ENCODE data around the gene NDRG4. TPM values are rescaled to one million over a fixed set of nuclear protein-coding genes. Genes with fewer than 3 reads are reported as not detected.
A peak's percentile ranks its signal among the peaks of the same experiment; 100 is the strongest.
"Not testable (repeated sequence)": the region's sequence is repeated elsewhere in the genome, so short reads cannot be mapped to it uniquely, and the experiment has no call there.

Gene NDRG4
- polyA plus RNA-seq, 6 donors from 2014 or later: 0.17 to 0.79 (median 0.27) TPM; not detected in 3

DNA sequence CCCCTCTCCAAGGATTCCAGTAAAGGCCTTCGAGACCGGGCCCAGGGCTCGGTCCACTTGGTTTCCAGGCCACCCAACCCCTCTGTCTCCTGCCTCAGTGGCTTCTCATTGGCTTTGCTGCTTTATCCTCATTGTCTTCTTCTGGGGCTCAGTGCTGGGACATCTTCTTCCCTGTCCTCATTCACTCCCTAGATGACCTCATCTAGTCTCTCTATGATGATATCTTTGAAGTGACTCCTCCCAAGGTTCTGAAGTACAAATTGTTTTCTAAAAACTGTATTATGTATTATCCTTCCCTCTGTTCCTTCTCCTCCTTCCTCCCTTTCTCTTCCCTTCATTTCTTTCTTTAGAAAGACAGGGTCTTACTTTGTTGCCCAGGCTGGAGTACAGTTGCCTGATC is 27.1 kb upstream of the NDRG4 start:
- no peak for ATAC-seq (ENCODE audit: low read depth in 2 of 2)

GRCh38 chr16:58474296-58474695 is 25.6 kb upstream of the NDRG4 start:
- Mint-ChIP-seq H3K36me3 (no peaks in the 10 kb centered on the region), H3K27me3 (peaks cover 22 to 43% (median 32%) of the 10 kb centered on the region in 3 donors), H3K4me1 (peaks cover 3 to 7% (median 5%) of the 10 kb centered on the region in 3 donors), H3K27ac (peak overlapping the region in 1 of 6 donors; percentile 16), H3K4me3 (peak overlapping the region in 1 of 8 donors; percentile 26), H3K9me3 (no peaks in the 10 kb centered on the region)
- no peak for DNase-seq
- ATAC-seq (ENCODE audit: low read depth in 2 of 2): no peak

More for the DNA sequence above, 27.1 kb upstream of the NDRG4 start:
- Mint-ChIP-seq H3K9me3 (no peaks in the 10 kb centered on the region), H3K36me3 (no peaks in the 10 kb centered on the region), H3K4me3 (no peak overlapping the region), H3K27ac (peak overlapping the region in 1 of 6 donors; percentile 49), H3K4me1 (peaks cover 3 to 7% (median 5%) of the 10 kb centered on the region in 3 donors), H3K27me3 (peaks cover 33 to 57% (median 46%) of the 10 kb centered on the region in 3 donors)
- no peak for DNase-seq

GRCh38 chr16:58475091-58475619 is 24.8 kb upstream of the NDRG4 start:
- Mint-ChIP-seq H3K9me3 (no peaks in the 10 kb centered on the region), H3K4me3 (no peak overlapping the region), H3K27me3 (peaks cover 17 to 44% (median 29%) of the 10 kb centered on the region in 3 donors), H3K4me1 (peaks cover 3 to 7% (median 5%) of the 10 kb centered on the region in 3 donors), H3K27ac (no peak overlapping the region), H3K36me3 (no peaks in the 10 kb centered on the region)
- DNase-seq: no peak
- no peak for ATAC-seq (ENCODE audit: low read depth in 2 of 2)

- no peak for DNase-seq
- peaks cover 12 to 27% (median 24%) of the 10 kb centered on the region in 3 donors for H3K27me3 Mint-ChIP-seq
- peaks cover 0 to 5% (median 3%) of the 10 kb centered on the region in 3 donors for H3K4me1 Mint-ChIP-seq
- ATAC-seq (ENCODE audit: low read depth in 2 of 2): no peak
- H3K4me3 Mint-ChIP-seq: no peak overlapping the region
- no peaks in the 10 kb centered on the region for H3K9me3 Mint-ChIP-seq
- no peaks in the 10 kb centered on the region for H3K36me3 Mint-ChIP-seq
- peak overlapping the region in 1 of 6 donors; percentile 37 for H3K27ac Mint-ChIP-seq
These were observed 23.2 kb upstream of the NDRG4 start for GRCh38 chr16:58476791-58477190.

DNA sequence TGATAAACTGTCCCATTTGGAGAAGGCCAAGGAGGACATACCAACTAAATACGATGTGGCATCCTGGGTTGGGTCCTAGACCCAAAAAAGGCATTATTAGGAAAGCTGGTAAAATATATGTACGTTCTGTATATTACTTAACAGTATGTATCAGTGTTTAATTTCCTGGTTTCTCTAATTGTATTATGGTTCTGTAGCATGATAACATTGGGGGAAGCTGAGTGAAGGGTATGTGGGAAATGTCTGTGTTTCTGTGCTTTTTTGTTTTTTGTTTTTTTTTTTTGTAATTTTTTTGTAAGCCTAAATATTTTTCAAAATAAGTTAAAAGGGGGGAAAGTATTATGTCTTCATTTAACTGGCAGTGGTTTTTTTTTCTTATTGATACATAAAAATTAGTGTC is 21.5 kb upstream of the NDRG4 start:
- ATAC-seq (ENCODE audit: low read depth in 2 of 2): no peak
- Mint-ChIP-seq H3K27me3 (peaks cover 12 to 21% (median 17%) of the 10 kb centered on the region in 3 donors), H3K9me3 (no peaks in the 10 kb centered on the region), H3K27ac (no peak overlapping the region), H3K36me3 (no peaks in the 10 kb centered on the region), H3K4me1 (peaks cover 0 to 5% (median 3%) of the 10 kb centered on the region in 3 donors), H3K4me3 (no peak overlapping the region)
- DNase-seq: no peak

DNA sequence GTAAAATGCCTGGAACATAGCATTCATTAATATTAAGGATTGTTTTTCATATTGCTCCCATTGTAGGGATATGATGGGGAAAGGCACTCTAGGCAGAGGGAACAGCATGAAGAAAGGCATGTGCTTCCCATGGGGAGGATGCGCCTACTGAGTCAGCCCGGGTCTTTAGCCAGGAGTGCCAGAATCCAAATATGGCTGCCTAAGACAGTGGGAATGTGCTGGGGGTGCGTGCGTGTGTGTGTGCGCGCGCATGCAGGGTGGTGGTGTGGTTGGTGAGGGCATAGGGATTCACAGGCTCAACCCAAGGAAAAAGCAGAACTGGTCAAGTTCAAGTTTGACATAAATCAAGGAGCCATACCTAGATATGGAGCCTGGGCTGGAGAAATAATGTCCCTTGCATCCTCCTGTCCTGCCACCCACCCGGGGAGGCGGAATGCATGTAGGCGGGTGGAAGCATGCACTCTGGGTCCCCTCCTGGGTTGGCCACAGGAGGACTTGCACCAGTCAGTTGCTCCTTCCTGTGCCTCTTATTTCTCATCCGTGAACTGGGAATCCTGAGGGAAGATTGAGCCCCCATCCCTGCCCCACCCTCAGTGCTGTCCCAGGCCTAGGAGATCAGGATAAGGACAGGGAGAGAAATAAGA is 18.6 kb upstream of the NDRG4 start:
- DNase-seq (no peak), ATAC-seq (ENCODE audit: low read depth in 2 of 2) (no peak)
- peaks cover 7 to 11% (median 9%) of the 10 kb centered on the region in 3 donors for H3K27me3 Mint-ChIP-seq
- no peaks in the 10 kb centered on the region for H3K9me3 Mint-ChIP-seq
- H3K4me1 Mint-ChIP-seq: no peaks in the 10 kb centered on the region
- H3K4me3 Mint-ChIP-seq: no peak overlapping the region
- H3K36me3 Mint-ChIP-seq: no peaks in the 10 kb centered on the region
- no peak overlapping the region for H3K27ac Mint-ChIP-seq

GRCh38 chr16:58481931-58482330 is 18.0 kb upstream of the NDRG4 start:
- H3K4me1 Mint-ChIP-seq: no peaks in the 10 kb centered on the region
- no peak for DNase-seq
- H3K4me3 Mint-ChIP-seq: no peak overlapping the region
- no peak for ATAC-seq (ENCODE audit: low read depth in 2 of 2)
- no peaks in the 10 kb centered on the region for H3K36me3 Mint-ChIP-seq
- no peak overlapping the region for H3K27ac Mint-ChIP-seq
- peaks cover 9 to 13% (median 11%) of the 10 kb centered on the region in 3 donors for H3K27me3 Mint-ChIP-seq
- no peaks in the 10 kb centered on the region for H3K9me3 Mint-ChIP-seq

- Mint-ChIP-seq H3K27ac (no peak overlapping the region), H3K4me1 (no peaks in the 10 kb centered on the region), H3K4me3 (no peak overlapping the region), H3K9me3 (no peaks in the 10 kb centered on the region), H3K27me3 (peaks cover 6 to 16% (median 8%) of the 10 kb centered on the region in 3 donors), H3K36me3 (no peaks in the 10 kb centered on the region)
- DNase-seq (no peak), ATAC-seq (ENCODE audit: low read depth in 2 of 2) (no peak)
These were observed 14.6 kb upstream of the NDRG4 start for GRCh38 chr16:58485184-58485887.

GRCh38 chr16:58487566-58488351 is 12.2 kb upstream of the NDRG4 start:
- DNase-seq (peak; percentile 57), ATAC-seq (ENCODE audit: low read depth in 2 of 2) (peak; percentile 71 to 80)
- peak overlapping the region in 1 of 8 donors; percentile 30 for H3K4me3 Mint-ChIP-seq
- H3K27me3 Mint-ChIP-seq: peaks cover 7 to 26% (median 8%) of the 10 kb centered on the region in 3 donors
- H3K9me3 Mint-ChIP-seq: no peaks in the 10 kb centered on the region
- no peak overlapping the region for H3K27ac Mint-ChIP-seq
- no peaks in the 10 kb centered on the region for H3K36me3 Mint-ChIP-seq
- H3K4me1 Mint-ChIP-seq: no peaks in the 10 kb centered on the region

GRCh38 chr16:58488531-58488930 is 11.4 kb upstream of the NDRG4 start:
- Mint-ChIP-seq H3K4me3 (no peak overlapping the region), H3K9me3 (no peaks in the 10 kb centered on the region), H3K4me1 (no peaks in the 10 kb centered on the region), H3K27ac (no peak overlapping the region), H3K27me3 (peaks cover 1 to 26% (median 13%) of the 10 kb centered on the region in 3 donors), H3K36me3 (no peaks in the 10 kb centered on the region)
- ATAC-seq (ENCODE audit: low read depth in 2 of 2) (no peak), DNase-seq (no peak)

DNA sequence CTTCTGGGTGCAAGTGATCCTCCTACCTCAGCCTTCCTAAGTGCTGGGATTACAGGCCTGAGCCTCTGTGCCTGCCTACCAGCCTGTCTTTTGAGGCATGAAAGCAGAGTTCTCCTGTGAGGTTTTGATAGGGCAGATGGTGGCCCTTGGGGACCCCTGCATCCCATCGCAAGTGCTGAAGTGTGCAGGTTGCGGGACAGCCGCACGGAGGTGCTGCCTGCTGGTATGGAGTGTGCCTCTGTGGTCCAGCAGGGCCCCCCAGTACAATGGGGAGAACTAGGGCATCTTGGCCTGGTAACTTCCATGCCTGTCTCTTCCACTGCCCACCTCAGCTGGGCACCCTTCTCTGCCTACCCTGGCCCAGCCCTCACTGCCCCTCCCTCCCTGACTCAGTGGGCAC is 9.9 kb upstream of the NDRG4 start:
- no peak overlapping the region for H3K4me3 Mint-ChIP-seq
- H3K9me3 Mint-ChIP-seq: no peaks in the 10 kb centered on the region
- H3K27ac Mint-ChIP-seq: peak overlapping the region in 2 of 6 donors; percentile 13 to 26
- H3K27me3 Mint-ChIP-seq: peaks cover 0 to 23% (median 20%) of the 10 kb centered on the region in 3 donors
- ATAC-seq (ENCODE audit: low read depth in 2 of 2) (no peak), DNase-seq (no peak)
- peaks cover 0 to 5% (median 0%) of the 10 kb centered on the region in 3 donors for H3K4me1 Mint-ChIP-seq
- H3K36me3 Mint-ChIP-seq: no peaks in the 10 kb centered on the region

DNA sequence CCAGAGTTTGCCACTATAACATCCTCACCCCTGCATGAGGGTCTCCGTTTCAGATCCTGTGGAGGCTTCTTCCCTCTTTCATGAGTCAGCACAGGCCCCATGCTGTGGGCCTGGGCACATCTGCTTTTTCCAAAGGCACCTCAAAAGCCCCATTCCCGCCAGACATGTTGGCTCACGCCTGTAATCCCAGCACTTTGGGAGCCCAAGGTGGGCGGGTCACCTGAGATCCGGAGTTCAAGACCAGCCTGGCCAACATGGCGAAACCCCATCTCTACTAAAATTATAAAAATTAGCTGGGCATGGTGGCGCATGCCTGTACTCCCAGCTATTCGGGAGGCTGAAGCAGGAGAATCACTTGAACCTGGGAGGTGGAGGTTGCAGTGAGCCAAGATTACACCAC is 9.4 kb upstream of the NDRG4 start:
- Mint-ChIP-seq H3K27ac (peak overlapping the region in 3 of 6 donors; percentile 13 to 76 (median 26)), H3K27me3 (peaks cover 0 to 24% (median 23%) of the 10 kb centered on the region in 3 donors), H3K4me1 (peaks cover 0 to 10% (median 4%) of the 10 kb centered on the region in 3 donors)
- H3K4me3 Mint-ChIP-seq; ATAC-seq (ENCODE audit: low read depth in 2 of 2); DNase-seq; H3K9me3 Mint-ChIP-seq; H3K36me3 Mint-ChIP-seq: not testable (repeated sequence)

DNA sequence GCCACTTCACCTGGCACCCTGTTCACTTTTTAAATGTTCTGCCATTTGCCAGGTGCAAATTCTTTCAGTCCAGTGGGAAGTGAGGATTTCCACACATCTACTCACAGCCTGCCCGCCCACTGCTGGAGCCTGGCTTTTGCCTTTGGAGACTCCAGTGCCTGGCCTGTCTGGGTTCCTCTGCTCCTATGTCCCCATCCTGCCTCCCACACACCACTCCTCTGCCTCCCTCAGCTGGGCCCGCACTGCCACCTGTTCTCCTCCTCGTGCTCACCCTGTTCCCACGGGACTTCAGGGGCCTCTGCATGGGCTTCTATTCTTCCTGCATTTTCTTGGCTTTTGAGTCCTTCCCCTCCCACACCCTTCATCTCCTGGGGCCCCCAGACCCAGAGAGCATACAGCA is 7.9 kb upstream of the NDRG4 start:
- Mint-ChIP-seq H3K36me3 (no peaks in the 10 kb centered on the region), H3K4me3 (no peak overlapping the region), H3K27ac (no peak overlapping the region), H3K9me3 (no peaks in the 10 kb centered on the region), H3K27me3 (peaks cover 0 to 22% (median 18%) of the 10 kb centered on the region in 3 donors), H3K4me1 (peaks cover 0 to 13% (median 5%) of the 10 kb centered on the region in 3 donors)
- DNase-seq (no peak), ATAC-seq (ENCODE audit: low read depth in 2 of 2) (no peak)

Measured in naive B cell (primary cell).